ENCODE results near the gene LPP. TPM values are rescaled to one million over a fixed set of nuclear protein-coding genes. Genes with fewer than 3 reads are reported as not detected.
A peak's percentile ranks its signal among the peaks of the same experiment; 100 is the strongest.

The LPP gene
- total and polyA plus RNA-seq, 4 donors: 11.1 to 219 (median 66.5) TPM

GRCh38 chr3:188214442-188214841 lies 60.5 kb downstream of the LPP start:
- no peaks in the 10 kb centered on the region for H3K9me3 ChIP-seq (ENCODE audit: control insufficient read depth in 4 of 4, insufficient read depth in 3 of 4, low read length in 3 of 4)
- no peak for DNase-seq
- WGBS, 2 donors: 21 to 43% methylated on average over 1 of the region's 1 CpG

DNA sequence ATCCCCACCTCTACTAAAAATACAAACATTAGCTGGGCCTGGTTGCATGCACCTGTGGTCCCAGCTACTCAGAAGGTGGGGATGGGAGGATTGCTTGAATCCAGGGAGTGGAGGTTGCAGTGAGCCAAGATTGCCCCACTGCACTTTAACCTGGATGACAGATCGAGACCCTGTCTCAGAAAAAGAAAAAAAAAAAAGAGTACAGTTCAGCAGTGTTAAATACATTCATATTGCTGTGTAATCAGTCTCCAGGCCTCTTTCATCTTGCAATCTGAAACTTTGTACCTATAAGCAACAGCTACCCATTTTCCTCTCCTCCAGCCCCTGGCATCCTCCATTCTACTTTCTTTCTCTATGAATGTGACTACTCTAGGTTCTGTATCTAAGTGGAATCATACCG lies 61.2 kb downstream of the LPP start:
- Histone ChIP-seq H3K9me3 (ENCODE audit: control insufficient read depth in 4 of 4, insufficient read depth in 3 of 4, low read length in 3 of 4) (no peaks in the 10 kb centered on the region), H3K4me1 (ENCODE audit: control insufficient read depth in 5 of 5, insufficient read depth in 5 of 5, low read length in 5 of 5) (peaks cover 0 to 41% (median 6%) of the 10 kb centered on the region in 5 donors), H3K36me3 (ENCODE audit: control insufficient read depth in 4 of 4, insufficient read depth in 4 of 4, low read length in 4 of 4) (peaks cover 0 to 6% (median 2%) of the 10 kb centered on the region in 4 donors), H3K9ac (ENCODE audit: insufficient read depth in 1 of 2, low read length in 2 of 2) (no peak overlapping the region), H3K27me3 (ENCODE audit: control insufficient read depth in 3 of 3, insufficient read depth in 3 of 3, low read length in 2 of 3) (no peaks in the 10 kb centered on the region), H3K27ac (ENCODE audit: low read depth in 1 of 2, low read length in 1 of 2) (peak overlapping the region in 1 of 2 donors; percentile 3), H3K4me3 (no peak overlapping the region)
- TF ChIP-seq, protein P1, sequence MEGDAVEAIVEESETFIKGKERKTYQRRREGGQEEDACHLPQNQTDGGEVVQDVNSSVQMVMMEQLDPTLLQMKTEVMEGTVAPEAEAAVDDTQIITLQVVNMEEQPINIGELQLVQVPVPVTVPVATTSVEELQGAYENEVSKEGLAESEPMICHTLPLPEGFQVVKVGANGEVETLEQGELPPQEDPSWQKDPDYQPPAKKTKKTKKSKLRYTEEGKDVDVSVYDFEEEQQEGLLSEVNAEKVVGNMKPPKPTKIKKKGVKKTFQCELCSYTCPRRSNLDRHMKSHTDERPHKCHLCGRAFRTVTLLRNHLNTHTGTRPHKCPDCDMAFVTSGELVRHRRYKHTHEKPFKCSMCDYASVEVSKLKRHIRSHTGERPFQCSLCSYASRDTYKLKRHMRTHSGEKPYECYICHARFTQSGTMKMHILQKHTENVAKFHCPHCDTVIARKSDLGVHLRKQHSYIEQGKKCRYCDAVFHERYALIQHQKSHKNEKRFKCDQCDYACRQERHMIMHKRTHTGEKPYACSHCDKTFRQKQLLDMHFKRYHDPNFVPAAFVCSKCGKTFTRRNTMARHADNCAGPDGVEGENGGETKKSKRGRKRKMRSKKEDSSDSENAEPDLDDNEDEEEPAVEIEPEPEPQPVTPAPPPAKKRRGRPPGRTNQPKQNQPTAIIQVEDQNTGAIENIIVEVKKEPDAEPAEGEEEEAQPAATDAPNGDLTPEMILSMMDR (IDR thresholded peaks at IDR 0.05; ENCODE audit: control extremely low read depth, extremely low read depth): no peak
- no peak for ATAC-seq (ENCODE audit: insufficient read depth, low FRiP score)
- no peak for DNase-seq
- WGBS, 2 donors: 90 to 100% methylated on average over 2 of the region's 2 CpGs

More at GRCh38 chr3:188214442-188214841, 60.5 kb downstream of the LPP start:
- no peak overlapping the region for H3K9ac ChIP-seq (ENCODE audit: insufficient read depth in 1 of 2, low read length in 2 of 2)
- TF ChIP-seq, protein P1 (IDR thresholded peaks at IDR 0.05; ENCODE audit: control extremely low read depth, extremely low read depth): no peak
- peaks cover 0 to 8% (median 2%) of the 10 kb centered on the region in 4 donors for H3K36me3 ChIP-seq (ENCODE audit: control insufficient read depth in 4 of 4, insufficient read depth in 4 of 4, low read length in 4 of 4)
- H3K27ac ChIP-seq (ENCODE audit: low read depth in 1 of 2, low read length in 1 of 2): peak overlapping the region; percentile 3 to 72
- no peak overlapping the region for H3K4me3 ChIP-seq
- H3K4me1 ChIP-seq (ENCODE audit: control insufficient read depth in 5 of 5, insufficient read depth in 5 of 5, low read length in 5 of 5): peaks cover 0 to 41% (median 6%) of the 10 kb centered on the region in 5 donors
- ATAC-seq (ENCODE audit: insufficient read depth, low FRiP score): no peak
- H3K27me3 ChIP-seq (ENCODE audit: control insufficient read depth in 3 of 3, insufficient read depth in 3 of 3, low read length in 2 of 3): no peaks in the 10 kb centered on the region

GRCh38 chr3:188217011-188217463 lies 63.1 kb downstream of the LPP start:
- ATAC-seq (ENCODE audit: insufficient read depth, low FRiP score): no peak
- TF ChIP-seq, protein P1 (IDR thresholded peaks at IDR 0.05; ENCODE audit: control extremely low read depth, extremely low read depth): no peak

GRCh38 chr3:188217726-188218125 lies 63.8 kb downstream of the LPP start:
- Histone ChIP-seq H3K9me3 (ENCODE audit: control insufficient read depth in 4 of 4, insufficient read depth in 3 of 4, low read length in 3 of 4) (no peaks in the 10 kb centered on the region), H3K27me3 (ENCODE audit: control insufficient read depth in 3 of 3, insufficient read depth in 3 of 3, low read length in 2 of 3) (no peaks in the 10 kb centered on the region), H3K9ac (ENCODE audit: insufficient read depth in 1 of 2, low read length in 2 of 2) (no peak overlapping the region), H3K36me3 (ENCODE audit: control insufficient read depth in 4 of 4, insufficient read depth in 4 of 4, low read length in 4 of 4) (no peaks in the 10 kb centered on the region), H3K4me1 (ENCODE audit: control insufficient read depth in 5 of 5, insufficient read depth in 5 of 5, low read length in 5 of 5) (peaks cover 0 to 43% (median 10%) of the 10 kb centered on the region in 5 donors), H3K27ac (ENCODE audit: low read depth in 1 of 2, low read length in 1 of 2) (peak overlapping the region; percentile 52 to 97), H3K4me3 (no peak overlapping the region)
- ATAC-seq (ENCODE audit: insufficient read depth, low FRiP score) (no peak), DNase-seq (peak in 1 of 3 donors; percentile 45)
- 80 to 81% methylated on average over 4 of the region's 4 CpGs for WGBS, 2 donors
- TF ChIP-seq, protein P1 (IDR thresholded peaks at IDR 0.05; ENCODE audit: control extremely low read depth, extremely low read depth): no peak

More at GRCh38 chr3:188217011-188217463, 63.1 kb downstream of the LPP start:
- no peak for DNase-seq
- no peaks in the 10 kb centered on the region for H3K36me3 ChIP-seq (ENCODE audit: control insufficient read depth in 4 of 4, insufficient read depth in 4 of 4, low read length in 4 of 4)
- no peak overlapping the region for H3K9ac ChIP-seq (ENCODE audit: insufficient read depth in 1 of 2, low read length in 2 of 2)
- no peaks in the 10 kb centered on the region for H3K27me3 ChIP-seq (ENCODE audit: control insufficient read depth in 3 of 3, insufficient read depth in 3 of 3, low read length in 2 of 3)
- 66 to 74% methylated on average over 4 of the region's 4 CpGs for WGBS, 2 donors
- H3K27ac ChIP-seq (ENCODE audit: low read depth in 1 of 2, low read length in 1 of 2): peak overlapping the region; percentile 21 to 97
- no peaks in the 10 kb centered on the region for H3K9me3 ChIP-seq (ENCODE audit: control insufficient read depth in 4 of 4, insufficient read depth in 3 of 4, low read length in 3 of 4)
- no peak overlapping the region for H3K4me3 ChIP-seq
- H3K4me1 ChIP-seq (ENCODE audit: control insufficient read depth in 5 of 5, insufficient read depth in 5 of 5, low read length in 5 of 5): peaks cover 0 to 37% (median 6%) of the 10 kb centered on the region in 5 donors
